ENCODE data around the gene GPR39.

DNA sequence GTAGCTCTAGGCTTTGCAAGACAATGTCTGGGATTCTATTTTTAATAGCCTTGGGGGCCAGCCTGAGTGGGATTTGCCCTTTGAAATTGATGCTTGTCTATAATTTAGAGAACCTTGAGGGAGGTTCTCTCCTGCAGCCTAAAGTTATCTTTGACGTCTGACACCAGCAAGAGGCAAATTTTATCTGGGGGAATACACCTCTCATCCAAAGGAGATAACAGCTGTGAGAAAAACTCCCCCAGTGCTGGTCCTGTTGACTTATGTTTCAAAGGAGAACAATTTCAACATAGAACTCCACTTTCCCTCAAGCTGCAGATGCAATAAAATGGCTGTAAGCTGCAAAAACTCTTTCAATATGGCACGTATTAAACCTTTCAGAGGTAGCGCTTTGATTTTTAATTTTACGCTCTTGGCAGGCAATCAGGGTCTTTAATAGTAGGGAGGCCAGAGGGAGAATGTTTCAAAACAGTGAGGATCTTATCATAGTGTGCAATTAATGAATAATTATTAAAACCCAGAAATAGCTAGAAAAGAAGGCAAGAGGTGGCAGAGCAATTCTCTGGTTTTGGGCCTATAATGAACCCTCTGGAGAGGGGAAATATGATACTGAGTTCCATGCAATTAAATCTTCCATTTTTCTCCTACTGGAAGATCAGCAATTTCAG is 191.0 kb downstream of the GPR39 start:
- TF ChIP-seq, protein P1, sequence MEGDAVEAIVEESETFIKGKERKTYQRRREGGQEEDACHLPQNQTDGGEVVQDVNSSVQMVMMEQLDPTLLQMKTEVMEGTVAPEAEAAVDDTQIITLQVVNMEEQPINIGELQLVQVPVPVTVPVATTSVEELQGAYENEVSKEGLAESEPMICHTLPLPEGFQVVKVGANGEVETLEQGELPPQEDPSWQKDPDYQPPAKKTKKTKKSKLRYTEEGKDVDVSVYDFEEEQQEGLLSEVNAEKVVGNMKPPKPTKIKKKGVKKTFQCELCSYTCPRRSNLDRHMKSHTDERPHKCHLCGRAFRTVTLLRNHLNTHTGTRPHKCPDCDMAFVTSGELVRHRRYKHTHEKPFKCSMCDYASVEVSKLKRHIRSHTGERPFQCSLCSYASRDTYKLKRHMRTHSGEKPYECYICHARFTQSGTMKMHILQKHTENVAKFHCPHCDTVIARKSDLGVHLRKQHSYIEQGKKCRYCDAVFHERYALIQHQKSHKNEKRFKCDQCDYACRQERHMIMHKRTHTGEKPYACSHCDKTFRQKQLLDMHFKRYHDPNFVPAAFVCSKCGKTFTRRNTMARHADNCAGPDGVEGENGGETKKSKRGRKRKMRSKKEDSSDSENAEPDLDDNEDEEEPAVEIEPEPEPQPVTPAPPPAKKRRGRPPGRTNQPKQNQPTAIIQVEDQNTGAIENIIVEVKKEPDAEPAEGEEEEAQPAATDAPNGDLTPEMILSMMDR (IDR thresholded peaks at IDR 0.05 in 4 of 5, conservative IDR thresholded peaks at IDR 0.05 in 1 of 5), result no peak
- no peak for TF ChIP-seq POLR2A (IDR thresholded peaks at IDR 0.05)

Data from gastrocnemius medialis (tissue), 4 donors.